ENCODE measurements around the gene ERCC6L2.

ERCC6L2 gene

DNA sequence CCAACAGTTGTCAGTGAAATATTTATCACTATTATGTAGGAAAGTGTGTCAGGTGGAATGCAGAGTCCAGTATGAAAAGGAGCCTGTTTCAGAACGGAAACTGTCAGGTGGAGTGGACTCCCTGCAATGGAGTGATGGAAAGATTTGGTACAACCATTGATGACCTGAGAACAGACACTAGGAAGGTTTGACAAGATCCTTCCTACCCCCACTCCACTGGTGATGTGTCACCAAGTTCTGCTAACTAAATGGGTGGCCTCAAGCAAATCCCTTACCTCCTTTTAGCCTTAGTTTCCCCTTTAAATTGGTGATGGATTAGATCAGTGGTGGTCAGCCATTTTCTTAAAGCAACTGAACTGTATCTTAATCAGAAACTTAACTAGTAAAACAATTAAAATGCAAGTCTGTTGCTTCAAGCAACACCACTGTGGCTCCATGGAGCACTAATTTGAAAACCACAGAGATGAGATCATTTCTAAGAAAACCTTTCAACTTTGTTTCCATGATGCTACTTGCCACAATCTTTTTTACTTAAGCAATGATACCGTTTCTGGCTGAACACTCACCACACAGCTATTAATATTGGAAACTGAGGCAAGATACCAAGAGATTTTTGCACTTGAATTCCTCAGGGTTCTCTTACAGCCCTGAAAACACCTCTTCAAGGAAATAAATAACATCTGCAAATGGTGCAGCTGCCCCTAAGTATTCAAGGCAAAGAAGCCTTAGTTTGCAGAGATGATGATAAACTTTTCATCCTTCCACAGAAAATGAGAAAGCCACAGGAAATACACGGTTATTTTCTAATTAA is 140.6 kb downstream of the ERCC6L2 start:
- Histone ChIP-seq H3K9me3 (ENCODE audit: low read length) (no peaks in the 10 kb centered on the region), H3K79me2 (ENCODE audit: insufficient read depth, low read length) (no peaks in the 10 kb centered on the region), H4K20me1 (ENCODE audit: insufficient read depth, low read length) (no peaks in the 10 kb centered on the region), H3K27ac (ENCODE audit: low read depth, low read length, poor library complexity, severe bottlenecking) (peak overlapping the region; percentile 9), H3K9ac (ENCODE audit: low read length) (no peak overlapping the region), H3K36me3 (ENCODE audit: insufficient read depth, low read length) (no peaks in the 10 kb centered on the region), H3K4me2 (ENCODE audit: low read length) (no peak overlapping the region), H3K9me2 (ENCODE audit: low read depth, low read length) (no peaks in the 10 kb centered on the region), H3K4me1 (ENCODE audit: insufficient read depth, low read length, severe bottlenecking) (peaks cover 21% of the 10 kb centered on the region), H2AFZ (ENCODE audit: low read length) (no peak overlapping the region), H3K27me3 (ENCODE audit: insufficient read depth, low read length) (no peaks in the 10 kb centered on the region), H3K4me3 (ENCODE audit: low read depth, low read length, poor library complexity, severe bottlenecking) (no peak overlapping the region), H3F3A (ENCODE audit: insufficient read depth, low read length) (no peaks in the 10 kb centered on the region)
- TF ChIP-seq, protein P1, sequence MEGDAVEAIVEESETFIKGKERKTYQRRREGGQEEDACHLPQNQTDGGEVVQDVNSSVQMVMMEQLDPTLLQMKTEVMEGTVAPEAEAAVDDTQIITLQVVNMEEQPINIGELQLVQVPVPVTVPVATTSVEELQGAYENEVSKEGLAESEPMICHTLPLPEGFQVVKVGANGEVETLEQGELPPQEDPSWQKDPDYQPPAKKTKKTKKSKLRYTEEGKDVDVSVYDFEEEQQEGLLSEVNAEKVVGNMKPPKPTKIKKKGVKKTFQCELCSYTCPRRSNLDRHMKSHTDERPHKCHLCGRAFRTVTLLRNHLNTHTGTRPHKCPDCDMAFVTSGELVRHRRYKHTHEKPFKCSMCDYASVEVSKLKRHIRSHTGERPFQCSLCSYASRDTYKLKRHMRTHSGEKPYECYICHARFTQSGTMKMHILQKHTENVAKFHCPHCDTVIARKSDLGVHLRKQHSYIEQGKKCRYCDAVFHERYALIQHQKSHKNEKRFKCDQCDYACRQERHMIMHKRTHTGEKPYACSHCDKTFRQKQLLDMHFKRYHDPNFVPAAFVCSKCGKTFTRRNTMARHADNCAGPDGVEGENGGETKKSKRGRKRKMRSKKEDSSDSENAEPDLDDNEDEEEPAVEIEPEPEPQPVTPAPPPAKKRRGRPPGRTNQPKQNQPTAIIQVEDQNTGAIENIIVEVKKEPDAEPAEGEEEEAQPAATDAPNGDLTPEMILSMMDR (IDR thresholded peaks at IDR 0.05; ENCODE audit: low read length), result no peak
- no peak for TF ChIP-seq EZH2 (IDR thresholded peaks at IDR 0.05; ENCODE audit: borderline replicate concordance, low read length)

All from OCI-LY1 (cell line).